Ovary (tissue), 9 donors: Measurements from ENCODE around the gene ING4. TPM values are rescaled to one million over a fixed set of nuclear protein-coding genes. Genes with fewer than 3 reads are reported as not detected.

Experiments
- DNase-seq, 5 donors: peaks; one replicate each; pipeline ENCODE4 v3.0.0-alpha.2; 2019 to 2020
- H3K27ac ChIP-seq, 2 donors: fragments of 200-600 bp; one replicate each; pipeline versions ENCODE4 v1.5.1 to v1.8.0; 2019 to 2022
- H3K27me3 ChIP-seq: fragments of 200-600 bp; one replicate; pipeline ENCODE4 v1.8.0; 2022
- H3K36me3 ChIP-seq: fragments of 200-600 bp; sonication (generic); one replicate; pipeline ENCODE4 v1.5.1; 2019
- H3K4me1 ChIP-seq: one replicate; pipeline ENCODE4 v1.8.1; 2013; ENCODE audit warnings: mild to moderate bottlenecking, moderate library complexity; ENCODE audit not compliant: insufficient read depth
- H3K4me3 ChIP-seq: fragments of 200-600 bp; sonication (generic); one replicate; pipeline ENCODE4 v1.5.1; 2017
- H3K9me3 ChIP-seq, 2 donors: fragments of 200-600 bp in 1 of 2; sonication (generic) in 1 of 2; one replicate each; pipeline versions ENCODE4 v1.5.1 to v1.8.1; 2013 to 2019; ENCODE audit warnings: mild to moderate bottlenecking in 1 of 2, moderate library complexity in 1 of 2
- EP300 ChIP-seq: sonication (generic); formaldehyde crosslinking; IDR thresholded peaks from one replicate; pipeline ENCODE4 v1.6.1; 2017; ENCODE audit warnings: antibody characterized with exemption
- POLR2A ChIP-seq: fragments of 450-650 bp; IDR thresholded peaks from one replicate; pipeline ENCODE4 v1.6.1; 2017; ENCODE audit warnings: antibody characterized with exemption, mild to moderate bottlenecking, moderate library complexity
- WGBS, 3 donors: extraction: QIAGEN DNeasy Blood & Tissue Kit in 1 of 3; methylation state at CpG; one replicate each; pipeline versions ENCODE4 v1.1.5 to v1.1.7; 2013 to 2017; 5-methylcytosine and 5-hydroxymethylcytosine counted together
- intact Hi-C, 4 donors: fragments of 100-400 bp; cut with DNase I; formaldehyde crosslinking; loops; one replicate each; pipeline versions ENCODE4 v1.11.0 to v1.15.1; 2022 to 2023
- polyA plus RNA-seq, 2 donors: library from polyadenylated mRNA; stranded (reverse); fragments of 200-250 nt in 1 of 2; fragments of 350-450 nt in 1 of 2; fragmentation: Illumina TruSeq in 1 of 2; extraction: RNeasy Lipid Tissue Mini Kit (QIAGEN cat#74804) in 1 of 2; gene quantifications; one replicate each; pipeline ENCODE4 v1.2.3, GENCODE V29; 2013 to 2014
- total RNA-seq, 7 donors: library from RNA; depleted of rRNA in 2 of 7; stranded (reverse); fragments of >200 nt in 2 of 7; fragmentation: NEBNext Ultra II Directional in 3 of 7; extraction: Animal tissue kit (Norgen Biotek cat#: 25700) in 3 of 7; gene quantifications; one replicate each; pipeline versions ENCODE4 v1.1.0 to v1.2.4, GENCODE V29; 2016 to 2023
- TF ChIP-seq, protein P1 (sequence below), 3 donors: fragments of 450-650 bp in 2 of 3; fragments of 200-600 bp in 1 of 3; IDR thresholded peaks; one replicate each; pipeline versions ENCODE4 v1.5.1 to v1.8.0; 2016 to 2022; ENCODE audit warnings: antibody characterized with exemption in 3 of 3, mild to moderate bottlenecking in 1 of 3
- donor health status: DM: no; HTN: no; CAD: no; lungs with moderate emphysema.
- donor health status: DM: no; HTN: no; CAD: no.
- donor health status: Bipolar disorder and iron deficiency.
- donor health status: DM: yes; HTN: yes; CAD: no.
- donor health status: DM: no; HTN: no; CAD: no.
- donor health status: DM: yes; HTN: yes; CAD: no.

ING4 gene
- total and polyA plus RNA-seq, 9 donors, result 26.1 to 90.0 (median 36.8) TPM

DNA sequence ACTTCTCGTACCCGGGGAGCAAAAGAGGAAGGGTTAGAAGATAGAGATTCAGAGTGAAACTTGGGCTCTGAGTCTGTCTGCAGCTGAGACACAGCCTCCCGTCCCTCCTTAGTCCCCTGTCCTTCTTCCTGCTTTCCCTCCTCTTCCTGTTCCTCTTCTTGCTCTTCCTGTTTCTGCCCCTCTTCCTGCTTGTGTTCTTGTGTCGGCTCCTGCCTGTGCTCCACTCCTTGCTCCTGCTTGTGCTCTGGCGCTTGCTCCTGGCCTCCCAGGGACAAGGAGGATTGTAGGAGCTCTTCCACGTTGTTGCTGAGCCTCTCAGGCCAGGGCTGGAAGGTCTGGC is 18.7 kb downstream of the ING4 start:
- Histone ChIP-seq H3K27me3 (no peaks in the 10 kb centered on the region), H3K4me1 (no peaks in the 10 kb centered on the region), H3K27ac (no peak overlapping the region), H3K9me3 (no peaks in the 10 kb centered on the region), H3K36me3 (no peaks in the 10 kb centered on the region), H3K4me3 (no peak overlapping the region)
- TF ChIP-seq, protein P1, sequence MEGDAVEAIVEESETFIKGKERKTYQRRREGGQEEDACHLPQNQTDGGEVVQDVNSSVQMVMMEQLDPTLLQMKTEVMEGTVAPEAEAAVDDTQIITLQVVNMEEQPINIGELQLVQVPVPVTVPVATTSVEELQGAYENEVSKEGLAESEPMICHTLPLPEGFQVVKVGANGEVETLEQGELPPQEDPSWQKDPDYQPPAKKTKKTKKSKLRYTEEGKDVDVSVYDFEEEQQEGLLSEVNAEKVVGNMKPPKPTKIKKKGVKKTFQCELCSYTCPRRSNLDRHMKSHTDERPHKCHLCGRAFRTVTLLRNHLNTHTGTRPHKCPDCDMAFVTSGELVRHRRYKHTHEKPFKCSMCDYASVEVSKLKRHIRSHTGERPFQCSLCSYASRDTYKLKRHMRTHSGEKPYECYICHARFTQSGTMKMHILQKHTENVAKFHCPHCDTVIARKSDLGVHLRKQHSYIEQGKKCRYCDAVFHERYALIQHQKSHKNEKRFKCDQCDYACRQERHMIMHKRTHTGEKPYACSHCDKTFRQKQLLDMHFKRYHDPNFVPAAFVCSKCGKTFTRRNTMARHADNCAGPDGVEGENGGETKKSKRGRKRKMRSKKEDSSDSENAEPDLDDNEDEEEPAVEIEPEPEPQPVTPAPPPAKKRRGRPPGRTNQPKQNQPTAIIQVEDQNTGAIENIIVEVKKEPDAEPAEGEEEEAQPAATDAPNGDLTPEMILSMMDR (IDR thresholded peaks at IDR 0.05), result no peak
- TF ChIP-seq EP300, result no peak
- intact Hi-C loops, result loop anchor here in 2 of 4 donors (10.0 kb wide), 2 partner anchors 61 to 79 kb away; partner anchors contain the start of genes NOP2 (in 1 of the 2) and PIANP (in 1 of the 2)
- no peak for DNase-seq
- 62 to 70% (median 64%) methylated on average over 6 of the region's 6 CpGs for WGBS, 3 donors

- Histone ChIP-seq H3K36me3 (no peaks in the 10 kb centered on the region), H3K4me3 (no peak overlapping the region), H3K4me1 (no peaks in the 10 kb centered on the region), H3K27ac (no peak overlapping the region), H3K27me3 (no peaks in the 10 kb centered on the region), H3K9me3 (no peaks in the 10 kb centered on the region)
- 85 to 88% (median 87%) methylated on average over 6 of the region's 6 CpGs for WGBS, 3 donors
- TF ChIP-seq POLR2A (no peak), EP300 (no peak)
- TF ChIP-seq, protein P1 (IDR thresholded peaks at IDR 0.05), result no peak
- no peak for DNase-seq
- intact Hi-C loops, result loop anchor here in 2 of 4 donors (10.0 kb wide), 2 partner anchors 61 to 79 kb away; partner anchors contain the start of genes NOP2 (in 1 of the 2) and PIANP (in 1 of the 2)
Observed at GRCh38 chr12:6643569-6644256, 19.2 kb downstream of the ING4 start.

- Histone ChIP-seq H3K27me3 (no peaks in the 10 kb centered on the region), H3K4me1 (no peaks in the 10 kb centered on the region), H3K36me3 (no peaks in the 10 kb centered on the region), H3K27ac (no peak overlapping the region), H3K9me3 (no peaks in the 10 kb centered on the region), H3K4me3 (no peak overlapping the region)
- WGBS, 3 donors, result 35 to 45% (median 41%) methylated on average over 4 of the region's 4 CpGs
- TF ChIP-seq EP300, result no peak
- TF ChIP-seq, protein P1 (IDR thresholded peaks at IDR 0.05), result no peak
- no peak for TF ChIP-seq POLR2A
- DNase-seq, result no peak
- intact Hi-C loops, result loop anchor here in 2 of 4 donors (10.0 kb wide), 2 partner anchors 64 to 76 kb away; partner anchors contain the start of genes NOP2 (in 1 of the 2) and PIANP (in 1 of the 2)
Observed at GRCh38 chr12:6641131-6641530, 21.8 kb downstream of the ING4 start.

- no peaks in the 10 kb centered on the region for H3K27me3 ChIP-seq
- WGBS, 3 donors, result 87 to 98% (median 92%) methylated on average over 4 of the region's 4 CpGs
- H3K27ac ChIP-seq, result no peak overlapping the region
- TF ChIP-seq EP300 (no peak), POLR2A (no peak)
- TF ChIP-seq, protein P1 (IDR thresholded peaks at IDR 0.05), result no peak
- no peaks in the 10 kb centered on the region for H3K36me3 ChIP-seq
- H3K4me1 ChIP-seq, result no peaks in the 10 kb centered on the region
- intact Hi-C loops, result loop anchor here in 2 of 4 donors (10.0 kb wide), 2 partner anchors 64 to 76 kb away; partner anchors contain the start of genes NOP2 (in 1 of the 2) and PIANP (in 1 of the 2)
- DNase-seq, result no peak
- H3K9me3 ChIP-seq, result no peaks in the 10 kb centered on the region
- H3K4me3 ChIP-seq, result no peak overlapping the region
Observed at GRCh38 chr12:6640497-6640896, 22.4 kb downstream of the ING4 start.
